GM18508 (cell line): ENCODE results near the gene ABCD2.
"Not testable (repeated sequence)": the region's sequence is repeated elsewhere in the genome, so short reads cannot be mapped to it uniquely, and the experiment has no call there.

Source experiments
- ATAC-seq: cut with Tn5 transposase; IDR thresholded peaks from one replicate; pipeline ENCODE4 v1.9.1; 2021; ENCODE audit warnings: moderate number of reproducible peaks; ENCODE audit not compliant: insufficient read depth, unreplicated experiment

ABCD2 gene

DNA sequence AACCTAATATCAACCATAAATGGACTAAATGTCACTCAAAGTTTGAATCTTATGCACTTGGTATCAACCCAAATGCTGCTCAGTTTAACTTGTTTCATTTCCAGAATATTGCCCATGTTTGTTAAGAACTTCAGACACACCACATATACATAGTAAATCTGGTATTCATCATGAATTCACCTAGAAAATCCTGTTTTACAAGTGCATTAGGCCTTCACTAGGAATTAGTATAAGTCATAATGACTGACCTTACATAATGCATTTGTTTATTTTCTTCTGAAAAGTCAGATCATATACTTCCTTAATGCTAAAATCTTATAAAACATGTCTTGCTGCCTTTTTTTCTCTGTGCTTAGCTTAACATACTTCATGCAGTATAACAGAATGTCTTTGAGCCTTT lies 66.1 kb downstream of the ABCD2 start:
- no peak for ATAC-seq

DNA sequence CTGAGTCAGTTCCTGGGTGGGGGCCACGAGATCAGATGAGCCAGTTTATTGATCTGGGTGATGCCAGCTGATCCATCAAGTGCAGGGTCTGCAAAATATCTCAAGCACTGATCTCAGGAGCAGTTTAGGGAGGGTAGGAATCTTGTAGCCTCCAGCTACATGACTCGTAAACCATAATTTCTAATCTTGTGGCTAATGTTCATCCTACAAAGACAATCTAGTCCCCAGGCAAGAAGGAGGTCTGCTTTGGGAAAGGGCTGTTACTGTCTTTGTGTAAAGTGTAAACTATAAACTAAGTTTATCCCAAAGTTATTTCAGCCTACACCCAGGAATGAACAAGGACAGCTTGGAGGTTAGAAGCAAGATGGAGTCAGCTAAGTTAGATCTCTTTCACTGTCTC lies 75.4 kb downstream of the ABCD2 start:
- not testable (repeated sequence) for ATAC-seq

DNA sequence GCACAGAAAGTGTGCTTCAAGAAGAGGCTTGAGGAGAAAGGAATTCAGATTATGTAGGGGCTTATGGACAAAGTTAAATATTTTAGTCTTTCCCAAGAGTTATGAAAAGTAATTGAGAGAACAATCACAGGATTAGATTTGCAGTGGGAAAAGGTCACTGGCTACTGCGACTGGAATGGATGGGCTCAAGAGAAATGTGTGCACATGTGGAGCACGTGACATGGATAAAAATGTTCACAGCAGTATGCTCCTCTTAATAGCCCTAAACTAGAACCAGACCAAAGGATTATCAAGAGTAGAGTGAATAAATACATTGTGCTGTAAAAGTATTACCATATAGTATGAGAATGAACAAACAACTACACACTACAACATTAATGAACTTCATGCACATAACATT lies 78.1 kb downstream of the ABCD2 start:
- no peak for ATAC-seq

DNA sequence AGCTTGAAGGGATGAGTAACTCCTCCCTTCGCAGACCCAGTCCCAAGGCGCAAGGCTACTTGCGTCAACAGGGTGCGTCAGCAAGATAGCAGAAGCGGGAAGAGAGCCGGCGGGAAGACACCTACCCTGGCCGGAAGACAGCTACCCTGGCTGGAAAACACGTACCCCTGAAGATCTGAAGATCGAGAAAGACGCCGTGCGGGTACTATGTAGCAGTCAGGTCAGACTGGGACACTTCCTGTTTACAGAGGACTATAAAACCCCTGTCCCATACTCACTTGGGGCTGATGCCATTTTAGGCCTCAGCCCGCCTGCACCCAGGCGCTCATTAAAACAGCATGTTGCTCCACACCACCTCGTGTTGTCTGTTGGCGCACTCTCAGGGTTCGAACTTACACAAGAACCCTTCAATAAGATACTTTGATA lies 80.9 kb downstream of the ABCD2 start:
- no peak for ATAC-seq

DNA sequence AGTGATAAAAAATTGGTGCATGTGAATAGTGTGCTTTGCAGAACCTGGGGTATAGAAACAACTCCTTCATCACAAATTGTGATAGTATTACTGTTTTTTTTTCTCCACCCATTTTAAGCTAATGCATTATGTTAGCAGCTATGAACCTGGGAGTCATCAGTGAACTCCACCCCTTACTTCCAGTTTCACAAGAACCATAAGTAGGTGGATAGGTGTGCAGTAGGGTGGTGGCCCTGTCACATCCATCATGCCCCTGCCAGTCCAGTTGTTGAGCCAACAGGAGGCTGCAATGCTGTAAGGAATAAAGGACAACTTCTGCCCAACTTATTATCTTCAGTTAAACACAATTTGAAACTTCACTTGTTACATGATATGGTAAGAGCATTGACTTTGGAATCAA lies 85.7 kb downstream of the ABCD2 start:
- ATAC-seq: no peak

DNA sequence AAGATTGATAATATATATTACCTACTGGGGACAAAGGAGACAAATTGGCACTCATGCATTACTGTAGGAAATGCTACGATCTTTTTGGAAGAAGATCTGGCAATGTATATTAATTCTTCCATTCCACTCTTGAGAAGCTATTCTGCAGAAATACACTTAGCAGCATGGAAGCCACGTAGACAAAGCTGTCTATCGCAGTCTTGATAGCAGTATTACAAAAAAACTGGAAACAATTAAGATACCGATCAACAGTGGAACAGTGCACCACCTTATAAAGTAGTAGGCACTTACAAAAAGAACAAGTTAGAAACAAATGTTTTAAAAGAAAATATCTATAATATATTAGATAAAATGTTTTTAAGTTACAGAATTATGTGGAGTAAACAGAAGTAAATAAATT lies 87.2 kb downstream of the ABCD2 start:
- ATAC-seq: no peak

DNA sequence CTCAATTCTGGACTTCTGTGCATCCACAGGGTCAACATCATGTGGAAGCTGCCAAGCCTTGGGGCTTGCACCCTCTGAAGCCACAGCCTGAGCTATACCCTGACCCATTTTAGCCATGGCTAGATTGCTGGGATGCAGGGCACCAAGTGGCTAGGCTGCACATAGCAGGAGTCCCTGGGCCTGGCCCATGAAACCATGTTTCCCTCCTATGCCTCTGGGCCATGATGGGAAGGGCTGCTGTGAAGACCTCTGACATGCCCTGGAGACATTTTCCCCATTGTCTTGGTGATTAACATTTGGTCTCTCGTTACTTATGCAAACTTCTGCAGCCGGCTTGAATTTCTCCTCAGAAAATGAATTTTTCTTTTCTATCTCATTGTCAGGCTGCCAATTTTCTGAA lies 92.6 kb downstream of the ABCD2 start:
- ATAC-seq: no peak

DNA sequence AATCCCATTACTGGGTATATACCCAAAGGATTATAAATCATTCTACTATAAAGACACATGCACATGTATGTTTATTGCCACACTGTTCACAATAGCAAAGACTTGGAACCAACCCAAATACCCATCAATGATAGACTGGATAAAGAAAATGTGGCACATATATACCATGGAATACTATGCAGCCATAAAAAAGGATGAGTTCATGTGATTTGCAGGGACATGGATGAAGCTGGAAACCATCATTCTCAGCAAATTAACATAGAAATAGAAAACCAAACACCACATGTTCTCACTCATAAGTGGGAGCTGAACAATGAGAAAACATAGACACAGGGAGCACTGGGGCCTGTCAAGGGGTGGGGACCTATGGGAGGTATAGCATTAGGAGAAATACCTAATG lies 97.4 kb downstream of the ABCD2 start:
- ATAC-seq: not testable (repeated sequence)

DNA sequence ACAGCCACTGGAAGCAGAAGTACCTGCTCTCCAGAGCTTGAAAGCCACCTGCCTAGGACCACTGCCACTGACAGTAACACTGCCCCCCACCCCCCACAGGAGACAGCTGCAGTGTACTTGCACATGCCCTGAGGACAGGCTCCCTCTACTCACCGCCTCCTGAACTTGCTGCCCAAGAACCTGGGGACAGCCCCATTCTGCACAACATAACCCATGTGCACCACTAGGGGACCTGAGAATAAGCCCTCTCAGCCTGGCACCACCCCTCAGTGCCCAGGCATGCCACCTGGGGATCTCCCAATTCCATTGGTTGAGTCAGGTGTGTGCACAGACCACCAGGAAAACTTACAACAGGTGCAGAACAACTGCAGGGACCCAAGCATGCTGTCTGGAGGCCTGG lies 109.6 kb downstream of the ABCD2 start:
- no peak for ATAC-seq

DNA sequence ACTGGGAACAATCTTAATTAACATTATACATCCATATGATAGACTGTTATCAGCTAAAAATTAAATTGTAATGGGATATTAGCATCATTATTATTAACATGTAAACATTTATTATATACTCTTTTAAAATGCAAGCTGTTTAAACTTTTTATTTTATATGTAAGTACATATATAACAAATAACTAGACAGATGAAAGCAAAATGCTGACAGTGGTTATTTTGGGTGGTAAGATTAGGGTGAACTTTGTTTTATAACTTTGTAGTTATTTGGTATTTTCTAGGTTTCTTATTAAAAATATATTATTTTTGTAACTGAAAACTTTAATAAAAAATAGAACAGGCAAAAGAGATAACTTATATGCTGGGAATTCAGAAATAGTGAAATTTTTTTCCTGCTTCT lies 114.0 kb downstream of the ABCD2 start:
- ATAC-seq: no peak

DNA sequence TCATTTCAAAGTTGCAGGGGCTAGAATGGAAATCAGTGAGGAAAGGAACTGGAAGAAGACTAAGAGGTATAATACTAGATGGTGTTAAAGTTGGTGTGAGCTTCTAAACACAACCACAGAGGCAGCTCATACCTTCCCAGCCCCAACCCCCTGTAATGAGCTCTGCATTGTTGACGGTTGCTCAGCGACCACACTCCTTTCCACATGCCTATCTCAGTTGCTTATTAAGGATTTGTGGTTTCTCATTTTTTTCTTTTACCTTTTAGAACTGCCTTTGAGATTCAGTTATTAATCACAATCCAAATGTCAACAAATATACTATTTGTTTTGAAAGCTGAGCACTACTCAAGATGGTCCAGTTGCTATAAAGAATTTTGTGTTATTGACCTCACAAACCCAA lies 114.6 kb downstream of the ABCD2 start:
- no peak for ATAC-seq

DNA sequence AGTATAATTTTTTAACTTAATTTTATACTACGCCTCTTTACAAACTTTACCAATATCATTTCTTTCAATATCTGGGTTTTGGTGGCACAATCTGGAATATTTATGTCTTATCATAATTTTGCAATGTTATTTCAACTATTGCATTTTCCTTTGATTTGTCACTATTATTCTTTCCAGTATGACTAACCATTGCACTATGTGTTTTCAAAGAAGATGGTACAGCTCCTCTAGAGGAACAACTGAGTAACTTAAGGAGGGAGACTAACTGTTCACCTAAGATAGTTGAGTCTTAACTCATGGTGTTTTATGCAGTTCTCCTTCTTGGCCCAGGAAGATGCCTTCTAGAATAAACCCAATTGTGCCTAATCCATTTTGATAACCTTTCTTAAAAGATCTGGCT lies 116.2 kb downstream of the ABCD2 start:
- ATAC-seq: no peak

DNA sequence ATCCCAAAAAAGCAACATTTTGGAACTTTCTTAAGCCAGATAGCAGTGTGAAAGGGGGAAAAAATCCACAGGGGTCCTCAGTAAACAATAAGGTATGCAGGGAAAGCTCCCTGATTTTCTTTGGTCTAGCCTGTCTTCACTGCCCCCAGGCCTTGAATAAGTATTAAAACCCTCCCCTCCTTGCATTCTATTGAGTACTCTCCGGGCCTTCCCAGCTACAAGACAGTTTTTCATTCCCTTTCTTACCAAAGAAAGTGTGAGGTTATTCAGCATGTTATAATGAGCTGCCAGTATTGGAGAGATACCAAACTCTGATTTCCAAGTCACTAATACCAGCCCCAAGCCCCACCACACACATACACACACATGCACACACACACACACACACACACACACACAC lies 116.9 kb downstream of the ABCD2 start:
- ATAC-seq: no peak
